ENCODE measurements around the gene CCDC27.

DNA sequence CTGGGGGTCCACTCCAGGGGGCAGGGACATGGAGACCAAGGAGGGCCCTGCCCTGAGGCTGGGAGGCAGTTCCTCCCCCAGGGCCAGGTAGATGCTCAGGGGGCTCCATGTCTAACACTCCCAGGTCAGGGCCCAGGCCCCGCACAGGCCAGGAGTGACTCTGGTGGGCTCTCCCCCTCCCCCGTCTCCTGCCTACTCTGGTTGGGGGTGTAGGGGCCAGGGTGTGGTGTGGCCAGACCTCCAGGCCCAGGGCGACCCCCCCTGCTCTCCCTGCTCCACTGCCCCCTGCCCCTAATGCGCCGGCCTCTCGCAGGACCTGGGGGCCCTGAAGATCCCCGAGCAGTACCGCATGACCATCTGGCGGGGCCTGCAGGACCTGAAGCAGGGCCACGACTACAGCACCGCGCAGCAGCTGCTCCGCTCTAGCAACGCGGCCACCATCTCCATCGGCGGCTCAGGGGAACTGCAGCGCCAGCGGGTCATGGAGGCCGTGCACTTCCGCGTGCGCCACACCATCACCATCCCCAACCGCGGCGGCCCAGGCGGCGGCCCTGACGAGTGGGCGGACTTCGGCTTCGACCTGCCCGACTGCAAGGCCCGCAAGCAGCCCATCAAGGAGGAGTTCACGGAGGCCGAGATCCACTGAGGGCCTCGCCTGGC lies 19.7 kb upstream of the CCDC27 start:
- TF ChIP-seq, protein P1, sequence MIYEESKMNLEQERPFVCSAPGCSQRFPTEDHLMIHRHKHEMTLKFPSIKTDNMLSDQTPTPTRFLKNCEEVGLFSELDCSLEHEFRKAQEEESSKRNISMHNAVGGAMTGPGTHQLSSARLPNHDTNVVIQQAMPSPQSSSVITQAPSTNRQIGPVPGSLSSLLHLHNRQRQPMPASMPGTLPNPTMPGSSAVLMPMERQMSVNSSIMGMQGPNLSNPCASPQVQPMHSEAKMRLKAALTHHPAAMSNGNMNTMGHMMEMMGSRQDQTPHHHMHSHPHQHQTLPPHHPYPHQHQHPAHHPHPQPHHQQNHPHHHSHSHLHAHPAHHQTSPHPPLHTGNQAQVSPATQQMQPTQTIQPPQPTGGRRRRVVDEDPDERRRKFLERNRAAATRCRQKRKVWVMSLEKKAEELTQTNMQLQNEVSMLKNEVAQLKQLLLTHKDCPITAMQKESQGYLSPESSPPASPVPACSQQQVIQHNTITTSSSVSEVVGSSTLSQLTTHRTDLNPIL (CRISPR knock-in tag; IDR thresholded peaks at IDR 0.05; ENCODE audit: low read depth) = no peak
- no peak for TF ChIP-seq GLIS3 (CRISPR knock-in tag; IDR thresholded peaks at IDR 0.05)
- TF ChIP-seq OSR1 (CRISPR knock-in tag; IDR thresholded peaks at IDR 0.05) = no peak
- TF ChIP-seq, protein P2, sequence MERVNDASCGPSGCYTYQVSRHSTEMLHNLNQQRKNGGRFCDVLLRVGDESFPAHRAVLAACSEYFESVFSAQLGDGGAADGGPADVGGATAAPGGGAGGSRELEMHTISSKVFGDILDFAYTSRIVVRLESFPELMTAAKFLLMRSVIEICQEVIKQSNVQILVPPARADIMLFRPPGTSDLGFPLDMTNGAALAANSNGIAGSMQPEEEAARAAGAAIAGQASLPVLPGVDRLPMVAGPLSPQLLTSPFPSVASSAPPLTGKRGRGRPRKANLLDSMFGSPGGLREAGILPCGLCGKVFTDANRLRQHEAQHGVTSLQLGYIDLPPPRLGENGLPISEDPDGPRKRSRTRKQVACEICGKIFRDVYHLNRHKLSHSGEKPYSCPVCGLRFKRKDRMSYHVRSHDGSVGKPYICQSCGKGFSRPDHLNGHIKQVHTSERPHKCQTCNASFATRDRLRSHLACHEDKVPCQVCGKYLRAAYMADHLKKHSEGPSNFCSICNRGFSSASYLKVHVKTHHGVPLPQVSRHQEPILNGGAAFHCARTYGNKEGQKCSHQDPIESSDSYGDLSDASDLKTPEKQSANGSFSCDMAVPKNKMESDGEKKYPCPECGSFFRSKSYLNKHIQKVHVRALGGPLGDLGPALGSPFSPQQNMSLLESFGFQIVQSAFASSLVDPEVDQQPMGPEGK (CRISPR knock-in tag; IDR thresholded peaks at IDR 0.05; ENCODE audit: borderline replicate concordance) = no peak
- TF ChIP-seq RARB (CRISPR knock-in tag; IDR thresholded peaks at IDR 0.05) = no peak

Measured in SK-N-SH treated with all-trans-retinoic acid at 6 μM for 48 hours (cell line).